ENCODE data around the gene NRXN3.

GRCh38 chr14:79062226-79062625 lies 892.1 kb downstream of the NRXN3 start:
- TF ChIP-seq TCF7L2 (IDR thresholded peaks at IDR 0.05; ENCODE audit: low read depth, low read length) (no peak), POLR2AphosphoS5 (IDR thresholded peaks at IDR 0.05; ENCODE audit: low read depth, low read length) (no peak)
- TF ChIP-seq, protein P1, sequence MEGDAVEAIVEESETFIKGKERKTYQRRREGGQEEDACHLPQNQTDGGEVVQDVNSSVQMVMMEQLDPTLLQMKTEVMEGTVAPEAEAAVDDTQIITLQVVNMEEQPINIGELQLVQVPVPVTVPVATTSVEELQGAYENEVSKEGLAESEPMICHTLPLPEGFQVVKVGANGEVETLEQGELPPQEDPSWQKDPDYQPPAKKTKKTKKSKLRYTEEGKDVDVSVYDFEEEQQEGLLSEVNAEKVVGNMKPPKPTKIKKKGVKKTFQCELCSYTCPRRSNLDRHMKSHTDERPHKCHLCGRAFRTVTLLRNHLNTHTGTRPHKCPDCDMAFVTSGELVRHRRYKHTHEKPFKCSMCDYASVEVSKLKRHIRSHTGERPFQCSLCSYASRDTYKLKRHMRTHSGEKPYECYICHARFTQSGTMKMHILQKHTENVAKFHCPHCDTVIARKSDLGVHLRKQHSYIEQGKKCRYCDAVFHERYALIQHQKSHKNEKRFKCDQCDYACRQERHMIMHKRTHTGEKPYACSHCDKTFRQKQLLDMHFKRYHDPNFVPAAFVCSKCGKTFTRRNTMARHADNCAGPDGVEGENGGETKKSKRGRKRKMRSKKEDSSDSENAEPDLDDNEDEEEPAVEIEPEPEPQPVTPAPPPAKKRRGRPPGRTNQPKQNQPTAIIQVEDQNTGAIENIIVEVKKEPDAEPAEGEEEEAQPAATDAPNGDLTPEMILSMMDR (IDR thresholded peaks at IDR 0.05), result no peak
- TF ChIP-seq, protein P2, sequence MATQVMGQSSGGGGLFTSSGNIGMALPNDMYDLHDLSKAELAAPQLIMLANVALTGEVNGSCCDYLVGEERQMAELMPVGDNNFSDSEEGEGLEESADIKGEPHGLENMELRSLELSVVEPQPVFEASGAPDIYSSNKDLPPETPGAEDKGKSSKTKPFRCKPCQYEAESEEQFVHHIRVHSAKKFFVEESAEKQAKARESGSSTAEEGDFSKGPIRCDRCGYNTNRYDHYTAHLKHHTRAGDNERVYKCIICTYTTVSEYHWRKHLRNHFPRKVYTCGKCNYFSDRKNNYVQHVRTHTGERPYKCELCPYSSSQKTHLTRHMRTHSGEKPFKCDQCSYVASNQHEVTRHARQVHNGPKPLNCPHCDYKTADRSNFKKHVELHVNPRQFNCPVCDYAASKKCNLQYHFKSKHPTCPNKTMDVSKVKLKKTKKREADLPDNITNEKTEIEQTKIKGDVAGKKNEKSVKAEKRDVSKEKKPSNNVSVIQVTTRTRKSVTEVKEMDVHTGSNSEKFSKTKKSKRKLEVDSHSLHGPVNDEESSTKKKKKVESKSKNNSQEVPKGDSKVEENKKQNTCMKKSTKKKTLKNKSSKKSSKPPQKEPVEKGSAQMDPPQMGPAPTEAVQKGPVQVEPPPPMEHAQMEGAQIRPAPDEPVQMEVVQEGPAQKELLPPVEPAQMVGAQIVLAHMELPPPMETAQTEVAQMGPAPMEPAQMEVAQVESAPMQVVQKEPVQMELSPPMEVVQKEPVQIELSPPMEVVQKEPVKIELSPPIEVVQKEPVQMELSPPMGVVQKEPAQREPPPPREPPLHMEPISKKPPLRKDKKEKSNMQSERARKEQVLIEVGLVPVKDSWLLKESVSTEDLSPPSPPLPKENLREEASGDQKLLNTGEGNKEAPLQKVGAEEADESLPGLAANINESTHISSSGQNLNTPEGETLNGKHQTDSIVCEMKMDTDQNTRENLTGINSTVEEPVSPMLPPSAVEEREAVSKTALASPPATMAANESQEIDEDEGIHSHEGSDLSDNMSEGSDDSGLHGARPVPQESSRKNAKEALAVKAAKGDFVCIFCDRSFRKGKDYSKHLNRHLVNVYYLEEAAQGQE (IDR thresholded peaks at IDR 0.05; ENCODE audit: insufficient read depth in 1 of 2, low read depth in 2 of 2, low read length in 1 of 2), result no peak

All from Panc1 (cell line).